Neural progenitor cell (in vitro differentiated cells): Measurements from ENCODE around the gene PNPLA7. TPM values are rescaled to one million over a fixed set of nuclear protein-coding genes. Genes with fewer than 3 reads are reported as not detected.

Experiments
- DNase-seq: peaks from one replicate; pipeline ENCODE4 v3.0.0-alpha.2; 2016; ENCODE audit warnings: low spot score
- H2AFZ ChIP-seq: fragments of 200-600 bp; sonication (generic); replicated peaks from 2 replicates; pipeline ENCODE4 v1.6.1; 2016; ENCODE audit warnings: antibody characterized with exemption
- H3F3A ChIP-seq: fragments of 200-600 bp; sonication (generic); 2 replicates; pipeline ENCODE4 v1.6.1; 2016; ENCODE audit warnings: antibody characterized with exemption, low read depth
- H3K27ac ChIP-seq: fragments of 200-600 bp; sonication (generic); 2 replicates; pipeline ENCODE4 v1.5.1; 2016; ENCODE audit warnings: mild to moderate bottlenecking
- H3K27me3 ChIP-seq: fragments of 200-600 bp; sonication (generic); 2 replicates; pipeline ENCODE4 v1.6.1; 2016; ENCODE audit warnings: mild to moderate bottlenecking, moderate library complexity
- H3K36me3 ChIP-seq: fragments of 200-600 bp; sonication (generic); 2 replicates; pipeline ENCODE4 v1.5.1; 2016
- H3K4me1 ChIP-seq: fragments of 200-600 bp; sonication (generic); 2 replicates; pipeline ENCODE4 v1.6.1; 2016; ENCODE audit warnings: mixed run types
- H3K4me2 ChIP-seq: fragments of 200-600 bp; sonication (generic); 2 replicates; pipeline ENCODE4 v1.6.1; 2016
- H3K4me3 ChIP-seq: fragments of 200-600 bp; sonication (generic); 2 replicates; pipeline ENCODE4 v1.5.1; 2016
- H3K79me2 ChIP-seq: fragments of 200-600 bp; sonication (generic); 2 replicates; pipeline ENCODE4 v1.6.1; 2016; ENCODE audit warnings: low read depth
- H3K9ac ChIP-seq: fragments of 200-600 bp; sonication (generic); 2 replicates; pipeline ENCODE4 v1.6.1; 2016
- H3K9me3 ChIP-seq: fragments of 200-600 bp; sonication (generic); 2 replicates; pipeline ENCODE4 v1.5.1; 2016; ENCODE audit warnings: low read depth
- H4K20me1 ChIP-seq: fragments of 200-600 bp; sonication (generic); 2 replicates; pipeline ENCODE4 v1.6.1; 2016; ENCODE audit warnings: low read depth
- H3K27ac Mint-ChIP-seq: 3 replicates; pipeline ENCODE4 v1.8.0; 2021; ENCODE audit warnings: mixed read lengths
- H3K27me3 Mint-ChIP-seq: 2 replicates; pipeline ENCODE4 v1.8.0; 2022; ENCODE audit warnings: low read depth, mild to moderate bottlenecking, inconsistent platforms, moderate library complexity, mixed read lengths; ENCODE audit not compliant: insufficient read depth
- H3K36me3 Mint-ChIP-seq: 3 replicates; pipeline ENCODE4 v1.8.0; 2021; ENCODE audit warnings: mixed read lengths
- H3K4me1 Mint-ChIP-seq: 3 replicates; pipeline ENCODE4 v1.8.0; 2021; ENCODE audit warnings: mixed read lengths
- H3K4me3 Mint-ChIP-seq: 3 replicates; pipeline ENCODE4 v1.8.0; 2021; ENCODE audit warnings: mild to moderate bottlenecking, moderate library complexity, mixed read lengths
- H3K9me3 Mint-ChIP-seq: 3 replicates; pipeline ENCODE4 v1.8.0; 2020; ENCODE audit warnings: mixed read lengths
- CTCF ChIP-seq: fragments of 200-600 bp; sonication (generic); IDR thresholded peaks from 2 replicates; pipeline ENCODE4 v1.5.1; 2017; ENCODE audit warnings: antibody characterized with exemption, mild to moderate bottlenecking
- EZH2 ChIP-seq: fragments of 200-600 bp; sonication (generic); IDR thresholded peaks from 2 replicates; pipeline ENCODE4 v1.6.1; 2017; ENCODE audit warnings: antibody characterized with exemption, mild to moderate bottlenecking, moderate library complexity
- EZH2phosphoT487 ChIP-seq: fragments of 200-600 bp; sonication (generic); IDR thresholded peaks from 2 replicates; pipeline ENCODE4 v1.6.1; 2017; ENCODE audit warnings: antibody characterized with exemption
- total RNA-seq: library from RNA; depleted of rRNA; stranded (reverse); fragments of >200 nt; gene quantifications from 2 replicates; pipeline ENCODE4 v1.2.3, GENCODE V29; 2015; ENCODE audit warnings: low replicate concordance

PNPLA7 gene
- total RNA-seq, 1 donor from 2014 or later = 0.13 TPM

- peak overlapping the region; percentile 89 for H3K4me2 ChIP-seq
- peak overlapping the region; percentile 83 for H3K4me3 Mint-ChIP-seq
- no peak overlapping the region for H3K9ac ChIP-seq
- no peaks in the 10 kb centered on the region for H3K9me3 Mint-ChIP-seq
- H3K4me1 Mint-ChIP-seq = peaks cover 21% of the 10 kb centered on the region
- no peaks in the 10 kb centered on the region for H3K36me3 Mint-ChIP-seq
- H3K79me2 ChIP-seq = no peaks in the 10 kb centered on the region
- H3K4me3 ChIP-seq = peak overlapping the region; percentile 60
- TF ChIP-seq EZH2 = no peak
- no peak for TF ChIP-seq EZH2phosphoT487
- no peak for TF ChIP-seq CTCF
- peaks cover 21% of the 10 kb centered on the region for H3F3A ChIP-seq
- no peak overlapping the region for H2AFZ ChIP-seq
- H3K36me3 ChIP-seq = no peaks in the 10 kb centered on the region
- no peaks in the 10 kb centered on the region for H4K20me1 ChIP-seq
- H3K27me3 ChIP-seq = peaks cover 30% of the 10 kb centered on the region
- no peak for DNase-seq
- H3K27ac ChIP-seq = no peak overlapping the region
- peaks cover 11% of the 10 kb centered on the region for H3K27me3 Mint-ChIP-seq
- no peak overlapping the region for H3K27ac Mint-ChIP-seq
- no peaks in the 10 kb centered on the region for H3K4me1 ChIP-seq
- no peaks in the 10 kb centered on the region for H3K9me3 ChIP-seq
Observed at GRCh38 chr9:137441935-137442321, 108.3 kb downstream of the PNPLA7 start.

GRCh38 chr9:137441289-137441934, 108.8 kb downstream of the PNPLA7 start, which contains the start of gene ENTPD8:
TSS of gene ENTPD8 (minus strand) at chr9:137441357. CDS start at chr9:137438285, 3,072 bp downstream.
- H3K27me3 ChIP-seq = peaks cover 30% of the 10 kb centered on the region
- no peak within 1 kb of the TSS for H3K9ac ChIP-seq
- no peaks in the 10 kb centered on the region for H3K9me3 Mint-ChIP-seq
- H3K4me3 ChIP-seq = peak within 1 kb of the TSS; percentile 60
- H3K9me3 ChIP-seq = no peaks in the 10 kb centered on the region
- DNase-seq = peak; percentile 87
- H3K36me3 ChIP-seq = no peaks in the 10 kb centered on the region
- H3K79me2 ChIP-seq = no peaks in the 10 kb centered on the region
- no peak within 1 kb of the TSS for H3K27ac ChIP-seq
- H2AFZ ChIP-seq = no peak within 1 kb of the TSS
- H3K4me1 ChIP-seq = no peaks in the 10 kb centered on the region
- peak within 1 kb of the TSS; percentile 89 for H3K4me2 ChIP-seq
- H3F3A ChIP-seq = peaks cover 20% of the 10 kb centered on the region
- no peak for TF ChIP-seq EZH2
- no peak for TF ChIP-seq EZH2phosphoT487
- TF ChIP-seq CTCF = no peak
- no peaks in the 10 kb centered on the region for H3K36me3 Mint-ChIP-seq
- peaks cover 11% of the 10 kb centered on the region for H3K27me3 Mint-ChIP-seq
- H3K27ac Mint-ChIP-seq = no peak within 1 kb of the TSS
- H3K4me3 Mint-ChIP-seq = peak within 1 kb of the TSS; percentile 83
- no peaks in the 10 kb centered on the region for H4K20me1 ChIP-seq
- peaks cover 16% of the 10 kb centered on the region for H3K4me1 Mint-ChIP-seq

GRCh38 chr9:137439158-137439714, 111.0 kb downstream of the PNPLA7 start:
- H3K4me3 ChIP-seq = no peak overlapping the region
- no peaks in the 10 kb centered on the region for H3K9me3 ChIP-seq
- Mint-ChIP-seq H3K27ac (no peak overlapping the region), H3K9me3 (no peaks in the 10 kb centered on the region), H3K4me1 (peaks cover 2% of the 10 kb centered on the region), H3K4me3 (peak overlapping the region; percentile 63), H3K27me3 (peaks cover 2% of the 10 kb centered on the region), H3K36me3 (no peaks in the 10 kb centered on the region)
- H3K27me3 ChIP-seq = peaks cover 30% of the 10 kb centered on the region
- no peak overlapping the region for H2AFZ ChIP-seq
- TF ChIP-seq CTCF (no peak), EZH2phosphoT487 (no peak), EZH2 (no peak)
- H3K9ac ChIP-seq = no peak overlapping the region
- H3K27ac ChIP-seq = no peak overlapping the region
- H3F3A ChIP-seq = peaks cover 8% of the 10 kb centered on the region
- H3K79me2 ChIP-seq = no peaks in the 10 kb centered on the region
- H3K36me3 ChIP-seq = no peaks in the 10 kb centered on the region
- H3K4me1 ChIP-seq = no peaks in the 10 kb centered on the region
- H3K4me2 ChIP-seq = no peak overlapping the region
- DNase-seq = no peak
- H4K20me1 ChIP-seq = no peaks in the 10 kb centered on the region
